NCI-H460 (cell line): ENCODE measurements around the gene RBBP6. TPM values are rescaled to one million over a fixed set of nuclear protein-coding genes. Genes with fewer than 3 reads are reported as not detected.

Experiments used
- DNase-seq: peaks from one replicate; pipeline ENCODE4 v3.0.0-alpha.2; 2016; ENCODE audit warnings: low read depth; ENCODE audit errors: extremely low read depth
- total RNA-seq: library from RNA; depleted of rRNA; stranded (reverse); fragments of >200 nt; shearing (Covaris generic); gene quantifications from 2 replicates; pipeline ENCODE4 v1.2.3, GENCODE V29; 2014

Gene RBBP6
- total RNA-seq, 1 experiment from 2014 or later, result 53.9 TPM

DNA sequence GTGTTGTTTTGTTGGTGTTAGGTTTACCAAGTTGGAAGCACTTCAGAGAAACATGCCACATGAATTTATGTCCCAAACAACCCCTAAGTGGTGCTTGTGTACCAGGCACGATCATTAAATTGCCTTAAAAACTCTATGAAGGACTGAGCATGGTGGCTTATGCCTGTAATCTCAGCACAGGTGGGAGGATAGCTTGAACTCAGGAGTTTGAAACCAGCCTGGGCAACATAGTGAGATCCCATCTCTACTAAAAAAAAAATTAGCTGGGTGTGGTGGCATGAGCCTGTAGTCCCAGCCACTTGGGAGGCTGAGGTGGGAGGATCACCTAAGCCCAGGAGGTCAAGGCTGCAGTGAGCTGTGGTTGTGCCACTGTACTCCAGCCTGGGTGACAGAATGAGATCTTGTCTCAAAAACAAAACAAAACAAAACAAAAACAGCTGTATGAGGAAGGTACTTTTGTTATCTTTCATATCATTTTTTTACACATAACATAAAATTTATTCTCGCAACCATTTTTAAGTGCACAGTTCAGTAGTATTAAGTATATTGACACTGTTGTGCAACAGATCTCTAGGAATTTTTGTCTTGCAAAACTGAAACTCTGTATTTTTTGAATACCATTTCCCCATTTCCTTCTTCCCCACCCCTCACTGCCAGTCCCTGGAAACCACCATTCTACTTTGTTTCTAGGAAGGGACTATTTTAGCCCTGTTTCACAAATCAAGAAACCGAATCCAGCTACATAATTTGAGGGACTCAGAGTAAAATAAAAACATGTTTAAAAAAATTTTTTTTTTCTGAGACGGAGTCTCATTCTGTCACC is 14.3 kb upstream of the RBBP6 start:
- no peak for DNase-seq

DNA sequence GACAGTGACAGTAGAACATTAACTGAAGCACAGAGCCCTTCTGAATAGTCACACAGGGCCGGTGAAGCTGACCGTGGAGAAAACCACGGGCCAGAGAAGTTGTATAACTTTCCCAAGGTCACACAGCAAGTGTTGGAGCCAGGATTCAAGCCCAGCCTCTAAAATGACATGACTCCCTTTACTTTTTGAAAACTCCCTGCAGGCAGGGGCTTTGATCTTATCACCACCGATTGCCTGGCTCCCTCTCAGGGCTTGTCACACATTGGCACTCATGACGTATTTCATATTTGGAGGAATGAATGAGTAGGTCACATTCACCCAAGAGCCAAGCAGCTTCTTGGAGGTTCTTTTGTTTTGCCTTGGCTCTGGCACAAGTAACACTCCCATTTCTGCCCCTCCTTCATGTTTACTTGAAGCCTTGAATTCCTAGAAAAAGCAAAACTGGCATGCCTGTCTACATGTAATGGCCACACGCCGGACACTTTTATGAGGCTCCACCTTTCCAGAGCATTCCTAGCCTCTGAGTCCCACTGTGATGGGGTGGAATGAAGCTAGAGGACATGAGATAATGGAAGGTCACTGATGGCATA is 13.3 kb upstream of the RBBP6 start:
- DNase-seq, result no peak

DNA sequence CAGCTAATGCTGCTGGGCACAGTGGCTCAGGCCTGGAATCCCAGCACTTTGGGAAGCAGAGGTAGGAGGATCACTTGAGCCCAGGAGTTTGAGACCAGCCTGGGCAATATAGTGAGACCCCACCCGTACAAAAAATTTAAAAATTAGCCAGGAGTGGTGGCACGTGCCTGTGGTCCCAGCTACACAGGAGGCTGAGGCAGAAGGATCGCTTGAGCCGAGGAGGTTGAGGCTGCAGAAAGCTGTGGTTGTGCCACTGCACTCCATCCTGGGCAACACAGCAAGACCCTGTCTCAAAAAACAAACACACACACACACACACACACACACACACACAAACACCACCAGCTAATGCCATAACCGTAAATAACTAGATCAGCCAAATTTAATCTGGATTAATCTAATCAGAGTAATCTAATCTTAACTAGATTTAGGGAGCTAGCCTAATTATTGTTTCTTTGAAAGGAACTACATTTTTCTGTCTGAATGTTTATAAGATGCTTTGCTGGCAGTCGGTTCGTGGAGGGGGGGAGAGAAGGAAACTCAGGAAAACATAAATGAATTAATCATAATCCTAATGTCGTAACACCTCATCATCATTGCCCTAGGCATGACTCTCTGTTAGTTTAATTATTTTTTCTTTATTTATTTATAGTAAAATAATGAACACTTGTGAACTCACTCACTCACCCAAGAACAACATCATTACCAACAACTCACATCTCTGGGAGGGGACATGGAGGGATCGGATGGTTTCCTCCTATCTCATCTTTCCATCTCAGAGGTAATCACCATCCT is 12.5 kb upstream of the RBBP6 start:
- no peak for DNase-seq

GRCh38 chr16:24531166-24531565 is 8.2 kb upstream of the RBBP6 start:
- DNase-seq, result no peak

GRCh38 chr16:24534620-24535019 is 4.7 kb upstream of the RBBP6 start:
- no peak for DNase-seq

DNA sequence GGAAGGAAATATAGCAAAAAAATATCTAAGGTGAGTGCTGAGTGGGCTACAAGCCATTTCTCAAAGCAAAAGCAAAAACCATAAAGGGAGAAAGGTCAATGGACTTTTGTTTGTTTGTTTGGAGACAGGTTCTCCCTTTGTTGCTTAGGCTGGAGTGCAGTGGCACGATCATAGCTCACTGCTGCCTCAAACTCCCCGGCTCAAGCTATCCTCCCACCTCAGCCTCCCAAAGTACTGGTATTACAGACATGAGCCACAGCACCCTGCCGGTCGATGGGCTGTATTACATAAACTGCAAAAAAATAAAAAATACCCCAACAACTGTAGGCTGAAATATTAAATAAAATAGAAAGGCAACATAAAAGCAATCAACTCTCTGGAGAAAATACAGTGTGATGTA is 3.5 kb upstream of the RBBP6 start:
- DNase-seq, result no peak

DNA sequence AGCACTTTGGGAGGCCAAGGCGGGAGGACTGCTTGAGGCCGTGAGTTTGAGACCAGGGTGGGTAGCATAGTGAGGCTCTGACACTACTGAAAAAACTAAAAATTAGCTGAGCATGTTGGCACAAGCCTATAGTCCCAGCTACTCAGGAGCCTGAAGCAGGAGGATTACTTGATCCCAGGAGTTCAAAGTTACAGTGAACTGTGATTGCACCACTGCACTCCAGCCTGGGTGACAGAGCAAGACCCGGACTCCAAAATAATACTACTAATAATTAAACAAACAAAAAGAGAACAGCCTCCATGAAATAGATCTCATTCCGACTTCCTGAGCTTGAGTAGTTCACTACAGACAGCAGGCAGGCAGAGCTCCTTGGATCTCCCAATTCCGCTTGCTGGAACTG is 2.7 kb upstream of the RBBP6 start:
- no peak for DNase-seq

- no peak for DNase-seq
Measured at GRCh38 chr16:24537474-24538337, 1.7 kb upstream of the RBBP6 start.

DNA sequence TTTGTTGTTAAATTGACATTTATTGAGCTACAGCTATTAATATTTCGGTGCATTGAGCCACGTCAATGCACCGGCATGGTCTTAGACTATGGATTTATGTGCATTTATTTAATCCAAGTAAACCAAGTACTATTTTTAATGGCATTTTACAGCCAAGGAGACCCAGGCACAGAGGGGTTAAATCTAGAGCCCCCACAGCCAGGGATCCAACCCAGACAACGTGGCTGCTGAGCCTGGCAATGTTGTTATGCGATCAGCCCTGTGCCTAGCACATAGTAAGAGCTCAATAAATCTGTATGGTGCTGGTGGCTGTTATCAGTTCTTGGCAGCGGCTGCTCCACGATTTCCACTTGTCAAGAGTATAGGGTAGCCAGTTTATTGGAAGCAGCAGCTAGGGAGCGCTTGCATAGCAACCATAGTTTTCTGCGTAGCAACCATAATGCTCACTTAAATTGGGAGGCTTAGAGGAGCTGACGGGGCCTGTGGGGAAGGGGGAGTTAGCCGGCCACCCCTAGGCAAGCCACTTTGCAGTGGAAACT is 541 bp upstream of the RBBP6 start:
- DNase-seq, result no peak

DNA sequence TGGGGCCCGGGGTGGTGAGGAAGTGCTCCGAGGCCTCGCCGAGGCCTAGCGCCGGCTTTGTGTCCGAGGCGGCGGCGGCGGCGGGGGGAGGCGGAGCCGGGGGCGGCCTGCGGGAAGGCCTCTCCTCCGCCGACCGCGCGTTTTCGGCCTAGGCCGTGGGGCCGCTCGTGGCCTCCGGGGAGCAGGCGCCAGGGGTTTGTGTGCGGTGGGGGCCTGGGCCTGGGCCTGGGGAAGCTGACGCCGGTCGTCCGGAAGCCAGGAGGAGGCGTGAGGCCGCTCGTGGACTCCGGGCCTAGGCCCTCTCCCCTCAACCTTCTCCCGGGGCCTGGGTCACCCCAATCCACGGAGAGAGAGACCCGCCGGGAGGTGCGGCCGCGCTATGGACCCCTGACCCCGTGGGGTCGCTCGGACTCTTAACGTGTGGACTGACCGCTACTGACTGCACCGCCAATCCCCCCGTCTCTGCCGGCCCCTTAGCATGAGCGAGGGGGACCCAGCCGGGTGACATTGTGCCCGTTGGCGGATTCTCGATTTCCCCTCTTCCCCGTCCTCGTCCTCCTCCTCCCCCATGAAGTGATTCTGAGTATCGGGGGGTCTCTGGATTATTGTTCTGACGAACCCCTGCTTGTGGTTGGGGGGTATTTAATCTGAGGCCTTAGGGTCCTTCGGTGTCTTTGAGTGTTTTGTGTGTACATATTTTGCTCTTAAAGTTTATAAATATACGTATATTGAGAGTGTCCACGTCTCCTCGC is 660 bp downstream of the RBBP6 start:
- no peak for DNase-seq

DNA sequence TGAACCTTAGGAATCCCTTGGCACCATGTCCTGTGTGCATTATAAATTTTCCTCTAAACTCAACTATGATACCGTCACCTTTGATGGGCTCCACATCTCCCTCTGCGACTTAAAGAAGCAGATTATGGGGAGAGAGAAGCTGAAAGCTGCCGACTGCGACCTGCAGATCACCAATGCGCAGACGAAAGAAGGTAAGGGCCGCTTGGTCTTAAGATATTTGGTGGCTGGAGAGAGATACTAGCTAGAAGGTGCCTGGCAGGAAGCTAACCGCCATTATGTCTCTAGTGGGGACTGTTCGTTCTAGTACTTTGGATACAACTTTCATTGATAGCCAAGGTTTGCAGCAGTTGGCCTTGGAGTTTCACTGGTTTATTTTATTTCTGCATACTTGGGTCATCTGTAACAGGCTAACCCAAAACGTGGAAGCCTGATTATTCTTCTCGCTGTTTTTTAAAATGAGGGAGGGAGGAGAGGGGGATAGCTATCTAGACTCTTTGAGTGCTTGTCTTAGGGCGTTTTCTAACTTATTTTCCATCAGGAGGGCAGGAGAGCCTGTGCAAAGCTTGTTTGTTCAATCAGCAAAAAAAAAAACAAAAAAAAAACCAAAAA is 1.3 kb downstream of the RBBP6 start:
- no peak for DNase-seq

DNA sequence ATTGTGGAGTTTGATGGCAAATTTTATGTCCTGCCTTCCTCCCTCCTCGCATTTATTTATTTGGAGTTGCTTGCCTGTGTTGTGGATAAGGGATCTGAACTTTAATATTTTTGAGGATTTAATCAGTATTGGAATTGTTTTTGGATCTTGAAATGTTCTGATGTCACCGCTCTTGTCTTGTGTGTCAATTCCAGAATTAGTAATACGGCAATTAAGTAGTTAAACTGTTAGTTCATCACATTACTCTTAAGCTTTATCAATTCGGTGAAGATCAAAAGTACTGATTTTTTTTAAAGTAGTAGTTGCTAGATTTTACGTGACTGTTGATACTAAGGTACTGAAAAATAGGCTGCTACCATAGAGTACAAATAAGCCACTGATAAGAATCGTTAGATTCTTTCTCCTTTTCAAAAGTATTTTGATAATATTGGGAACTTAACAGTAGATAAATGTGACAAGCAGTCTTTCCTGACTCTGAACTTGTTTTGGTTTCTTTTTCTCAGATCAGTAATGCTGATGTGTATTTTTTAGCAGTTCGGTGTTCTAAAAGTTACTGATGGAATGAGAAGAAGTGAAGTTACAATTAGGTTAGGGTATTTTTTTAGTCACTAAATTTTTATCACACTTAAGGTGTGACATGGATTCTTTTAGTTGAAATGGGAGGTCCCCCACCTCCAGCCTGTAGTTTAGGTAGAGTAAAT is 2.0 kb downstream of the RBBP6 start:
- DNase-seq, result no peak

GRCh38 chr16:24543949-24544348 is 4.6 kb downstream of the RBBP6 start:
- no peak for DNase-seq

- DNase-seq, result no peak
Measured at GRCh38 chr16:24544640-24545039, 5.3 kb downstream of the RBBP6 start.

DNA sequence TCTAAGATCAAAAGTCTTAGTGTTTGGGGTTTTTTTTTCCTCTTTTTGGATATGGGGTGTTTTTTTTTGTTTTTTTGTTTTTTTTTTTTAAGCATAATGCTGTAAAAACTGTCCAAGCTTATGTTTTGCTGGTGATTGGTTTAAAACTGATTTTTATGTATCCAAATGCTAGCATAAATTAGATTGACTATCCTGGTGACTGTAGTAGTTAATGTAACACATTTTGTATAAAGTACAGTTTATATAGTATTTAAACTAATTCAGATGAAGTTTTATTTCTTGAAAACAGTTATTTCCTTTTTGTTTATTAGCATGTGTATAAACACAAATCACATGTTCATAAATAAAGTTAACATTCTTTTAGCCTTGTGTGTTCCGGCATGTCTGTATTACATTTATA is 10.9 kb downstream of the RBBP6 start:
- DNase-seq, result no peak

GRCh38 chr16:24552705-24553246 is 13.4 kb downstream of the RBBP6 start:
- no peak for DNase-seq

GRCh38 chr16:24553983-24554382 is 14.6 kb downstream of the RBBP6 start:
- no peak for DNase-seq

DNA sequence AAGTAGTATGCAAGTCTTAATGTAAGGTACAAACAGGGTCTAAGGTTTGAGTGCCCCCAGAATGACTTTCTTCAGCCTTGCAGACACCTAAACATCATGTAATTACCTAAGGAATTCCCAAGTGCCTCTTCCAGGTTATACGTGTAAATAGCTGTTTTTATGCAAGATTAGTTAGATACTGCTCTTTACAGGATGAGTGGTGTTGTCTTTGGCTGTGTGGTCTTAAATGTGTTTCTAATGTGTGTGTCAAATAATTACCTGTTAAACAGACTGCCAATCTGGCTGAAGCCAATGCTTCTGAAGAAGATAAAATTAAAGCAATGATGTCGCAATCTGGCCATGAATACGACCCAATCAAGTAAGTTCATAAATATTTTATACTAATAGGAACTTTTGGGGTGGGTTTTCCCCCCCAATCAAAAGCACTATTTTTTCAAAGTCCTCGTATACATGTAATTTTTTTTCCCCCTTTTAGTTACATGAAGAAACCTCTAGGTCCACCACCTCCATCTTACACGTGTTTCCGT is 16.0 kb downstream of the RBBP6 start:
- no peak for DNase-seq
